ENCODE measurements around the gene INPP5F.

- TF ChIP-seq, protein P1, sequence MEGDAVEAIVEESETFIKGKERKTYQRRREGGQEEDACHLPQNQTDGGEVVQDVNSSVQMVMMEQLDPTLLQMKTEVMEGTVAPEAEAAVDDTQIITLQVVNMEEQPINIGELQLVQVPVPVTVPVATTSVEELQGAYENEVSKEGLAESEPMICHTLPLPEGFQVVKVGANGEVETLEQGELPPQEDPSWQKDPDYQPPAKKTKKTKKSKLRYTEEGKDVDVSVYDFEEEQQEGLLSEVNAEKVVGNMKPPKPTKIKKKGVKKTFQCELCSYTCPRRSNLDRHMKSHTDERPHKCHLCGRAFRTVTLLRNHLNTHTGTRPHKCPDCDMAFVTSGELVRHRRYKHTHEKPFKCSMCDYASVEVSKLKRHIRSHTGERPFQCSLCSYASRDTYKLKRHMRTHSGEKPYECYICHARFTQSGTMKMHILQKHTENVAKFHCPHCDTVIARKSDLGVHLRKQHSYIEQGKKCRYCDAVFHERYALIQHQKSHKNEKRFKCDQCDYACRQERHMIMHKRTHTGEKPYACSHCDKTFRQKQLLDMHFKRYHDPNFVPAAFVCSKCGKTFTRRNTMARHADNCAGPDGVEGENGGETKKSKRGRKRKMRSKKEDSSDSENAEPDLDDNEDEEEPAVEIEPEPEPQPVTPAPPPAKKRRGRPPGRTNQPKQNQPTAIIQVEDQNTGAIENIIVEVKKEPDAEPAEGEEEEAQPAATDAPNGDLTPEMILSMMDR (IDR thresholded peaks at IDR 0.05), result no peak
- no peak for TF ChIP-seq POLR2A (IDR thresholded peaks at IDR 0.05)
Measured at GRCh38 chr10:119693262-119693957, 32.4 kb upstream of the INPP5F start.

Measured in heart left ventricle (tissue), 13 donors.